ENCODE measurements around the gene VCAM1.

DNA sequence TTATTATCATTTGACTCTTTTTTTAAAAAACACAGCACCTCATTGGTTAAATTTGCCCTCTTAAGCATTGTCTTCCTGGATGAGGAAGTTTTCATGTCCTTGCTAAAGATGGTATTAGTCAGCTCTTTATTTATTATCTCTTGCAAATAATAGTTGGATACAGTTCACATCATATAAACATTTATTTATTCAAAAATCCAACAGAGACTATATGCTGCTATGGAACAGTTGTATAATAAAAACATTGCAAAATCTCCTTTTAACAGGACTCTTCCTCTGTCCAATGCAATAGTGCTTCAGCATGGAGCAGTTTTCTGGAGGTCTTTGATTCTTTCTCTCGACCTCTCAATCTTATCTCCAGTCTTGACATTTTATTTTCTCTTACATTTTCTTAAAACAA is 49.5 kb upstream of the VCAM1 start:
- TF ChIP-seq CTCF (IDR thresholded peaks at IDR 0.05) (no peak), POLR2A (IDR thresholded peaks at IDR 0.05) (no peak), EP300 (IDR thresholded peaks at IDR 0.05) (no peak)

Data from stomach (tissue), 4 donors.